Osteocyte (in vitro differentiated cells): ENCODE results near the gene CABLES2. TPM values are rescaled to one million over a fixed set of nuclear protein-coding genes. Genes with fewer than 3 reads are reported as not detected.
A peak's percentile ranks its signal among the peaks of the same experiment; 100 is the strongest.
"Not testable (repeated sequence)": the region's sequence is repeated elsewhere in the genome, so short reads cannot be mapped to it uniquely, and the experiment has no call there.

Experiments
- DNase-seq: peaks from one replicate; pipeline ENCODE4 v3.0.0; 2021; ENCODE audit warnings: mixed read lengths; ENCODE audit not compliant: unreplicated experiment; ENCODE audit errors: extremely low spot score
- H3K27ac Mint-ChIP-seq: one replicate; pipeline ENCODE4 v1.8.0; 2021; ENCODE audit warnings: mild to moderate bottlenecking, mixed read lengths; ENCODE audit not compliant: unreplicated experiment
- H3K27me3 Mint-ChIP-seq: one replicate; pipeline ENCODE4 v1.8.0; 2021; ENCODE audit warnings: mixed read lengths; ENCODE audit not compliant: unreplicated experiment
- H3K36me3 Mint-ChIP-seq: one replicate; pipeline ENCODE4 v1.8.0; 2021; ENCODE audit warnings: mixed read lengths; ENCODE audit not compliant: unreplicated experiment
- H3K4me1 Mint-ChIP-seq: one replicate; pipeline ENCODE4 v1.8.0; 2021; ENCODE audit warnings: mixed read lengths; ENCODE audit not compliant: unreplicated experiment
- H3K4me3 Mint-ChIP-seq: one replicate; pipeline ENCODE4 v1.8.0; 2021; ENCODE audit warnings: mild to moderate bottlenecking, moderate library complexity, mixed read lengths; ENCODE audit not compliant: unreplicated experiment
- H3K9me3 Mint-ChIP-seq: one replicate; pipeline ENCODE4 v1.8.0; 2021; ENCODE audit warnings: mixed read lengths; ENCODE audit not compliant: unreplicated experiment
- total RNA-seq: library from RNA; stranded (reverse); gene quantifications from 2 replicates; pipeline ENCODE4 v1.2.1, GENCODE V29; 2021
- TF ChIP-seq, protein P1 (sequence below): fragments of 200-600 bp; sonication (generic); IDR thresholded peaks from 2 replicates; pipeline ENCODE4 v1.5.0; 2021; ENCODE audit warnings: antibody characterized with exemption, mild to moderate bottlenecking, moderate library complexity

The CABLES2 gene
- total RNA-seq, 1 donor from 2014 or later = 8.8 TPM

DNA sequence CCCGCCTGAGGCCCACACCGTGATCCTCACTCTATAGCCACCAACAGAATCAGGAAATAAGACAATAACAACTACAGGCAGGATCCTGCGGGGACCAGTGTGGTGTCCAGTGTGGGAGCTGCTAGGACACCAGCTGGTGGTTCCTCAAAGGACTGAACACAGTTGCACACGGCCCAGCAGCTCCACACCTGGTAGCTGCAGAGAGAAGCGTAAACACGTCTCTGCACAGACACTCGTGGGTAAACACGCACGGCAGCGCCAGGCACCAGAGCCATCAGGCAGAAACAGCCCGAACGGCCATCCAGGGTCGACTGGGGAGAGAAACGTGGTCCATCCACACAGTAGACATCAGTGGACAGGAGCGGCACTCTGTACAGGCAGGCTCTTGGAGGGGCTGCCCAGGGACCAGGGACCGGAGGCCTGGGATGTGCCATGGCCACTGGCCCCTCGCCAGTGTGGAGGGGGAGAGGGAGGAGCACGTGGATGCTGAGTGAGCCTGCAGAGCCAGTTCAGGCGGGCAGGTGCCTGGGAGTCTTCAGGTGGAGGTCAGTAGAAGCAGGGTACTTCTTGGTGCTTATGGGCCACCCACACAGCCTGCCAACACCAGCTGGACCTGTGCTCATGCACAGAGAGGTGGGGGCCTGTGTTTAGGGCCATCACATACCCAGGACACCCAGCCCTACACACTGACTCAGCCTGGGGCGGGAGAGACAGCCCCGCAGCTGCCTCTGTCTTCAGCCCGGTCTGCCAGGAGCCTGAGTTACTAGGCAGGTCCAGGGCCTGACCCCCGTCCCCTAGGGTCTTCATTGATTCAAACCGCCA is 32.5 kb downstream of the CABLES2 start:
- TF ChIP-seq, protein P1, sequence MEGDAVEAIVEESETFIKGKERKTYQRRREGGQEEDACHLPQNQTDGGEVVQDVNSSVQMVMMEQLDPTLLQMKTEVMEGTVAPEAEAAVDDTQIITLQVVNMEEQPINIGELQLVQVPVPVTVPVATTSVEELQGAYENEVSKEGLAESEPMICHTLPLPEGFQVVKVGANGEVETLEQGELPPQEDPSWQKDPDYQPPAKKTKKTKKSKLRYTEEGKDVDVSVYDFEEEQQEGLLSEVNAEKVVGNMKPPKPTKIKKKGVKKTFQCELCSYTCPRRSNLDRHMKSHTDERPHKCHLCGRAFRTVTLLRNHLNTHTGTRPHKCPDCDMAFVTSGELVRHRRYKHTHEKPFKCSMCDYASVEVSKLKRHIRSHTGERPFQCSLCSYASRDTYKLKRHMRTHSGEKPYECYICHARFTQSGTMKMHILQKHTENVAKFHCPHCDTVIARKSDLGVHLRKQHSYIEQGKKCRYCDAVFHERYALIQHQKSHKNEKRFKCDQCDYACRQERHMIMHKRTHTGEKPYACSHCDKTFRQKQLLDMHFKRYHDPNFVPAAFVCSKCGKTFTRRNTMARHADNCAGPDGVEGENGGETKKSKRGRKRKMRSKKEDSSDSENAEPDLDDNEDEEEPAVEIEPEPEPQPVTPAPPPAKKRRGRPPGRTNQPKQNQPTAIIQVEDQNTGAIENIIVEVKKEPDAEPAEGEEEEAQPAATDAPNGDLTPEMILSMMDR = no peak
- no peaks in the 10 kb centered on the region for H3K27me3 Mint-ChIP-seq
- no peak for DNase-seq
- no peaks in the 10 kb centered on the region for H3K36me3 Mint-ChIP-seq
- H3K4me3 Mint-ChIP-seq = no peak overlapping the region
- H3K4me1 Mint-ChIP-seq = peaks cover 50% of the 10 kb centered on the region
- peak overlapping the region; percentile 54 for H3K27ac Mint-ChIP-seq
- no peaks in the 10 kb centered on the region for H3K9me3 Mint-ChIP-seq

DNA sequence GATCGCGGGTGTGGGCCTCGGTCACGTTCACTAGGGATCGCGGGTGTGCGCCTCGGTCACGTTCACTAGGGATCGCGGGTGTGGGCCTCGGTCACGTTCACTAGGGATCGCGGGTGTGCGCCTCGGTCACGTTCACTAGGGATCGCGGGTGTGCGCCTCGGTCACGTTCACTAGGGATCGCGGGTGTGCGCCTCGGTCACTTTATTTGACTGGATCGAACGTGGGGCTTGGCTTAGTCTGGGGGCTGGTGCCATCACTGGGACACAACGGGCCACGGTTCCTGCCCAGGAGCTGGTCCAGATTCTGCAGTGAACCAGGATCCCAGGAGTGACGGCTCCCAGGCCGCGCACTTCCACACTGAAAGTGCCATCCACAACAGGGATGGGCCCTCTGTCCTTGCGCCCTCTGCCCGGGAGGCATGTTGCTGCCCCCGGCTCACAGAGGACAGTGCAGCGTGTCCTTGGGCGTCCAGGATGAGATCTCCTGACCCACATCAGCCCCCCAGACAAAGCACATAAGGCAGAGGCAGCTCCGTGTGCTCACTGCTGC is 33.4 kb downstream of the CABLES2 start:
- H3K27me3 Mint-ChIP-seq, DNase-seq, H3K4me3 Mint-ChIP-seq, H3K9me3 Mint-ChIP-seq, H3K27ac Mint-ChIP-seq, H3K36me3 Mint-ChIP-seq: not testable (repeated sequence)
- peaks cover 57% of the 10 kb centered on the region for H3K4me1 Mint-ChIP-seq

DNA sequence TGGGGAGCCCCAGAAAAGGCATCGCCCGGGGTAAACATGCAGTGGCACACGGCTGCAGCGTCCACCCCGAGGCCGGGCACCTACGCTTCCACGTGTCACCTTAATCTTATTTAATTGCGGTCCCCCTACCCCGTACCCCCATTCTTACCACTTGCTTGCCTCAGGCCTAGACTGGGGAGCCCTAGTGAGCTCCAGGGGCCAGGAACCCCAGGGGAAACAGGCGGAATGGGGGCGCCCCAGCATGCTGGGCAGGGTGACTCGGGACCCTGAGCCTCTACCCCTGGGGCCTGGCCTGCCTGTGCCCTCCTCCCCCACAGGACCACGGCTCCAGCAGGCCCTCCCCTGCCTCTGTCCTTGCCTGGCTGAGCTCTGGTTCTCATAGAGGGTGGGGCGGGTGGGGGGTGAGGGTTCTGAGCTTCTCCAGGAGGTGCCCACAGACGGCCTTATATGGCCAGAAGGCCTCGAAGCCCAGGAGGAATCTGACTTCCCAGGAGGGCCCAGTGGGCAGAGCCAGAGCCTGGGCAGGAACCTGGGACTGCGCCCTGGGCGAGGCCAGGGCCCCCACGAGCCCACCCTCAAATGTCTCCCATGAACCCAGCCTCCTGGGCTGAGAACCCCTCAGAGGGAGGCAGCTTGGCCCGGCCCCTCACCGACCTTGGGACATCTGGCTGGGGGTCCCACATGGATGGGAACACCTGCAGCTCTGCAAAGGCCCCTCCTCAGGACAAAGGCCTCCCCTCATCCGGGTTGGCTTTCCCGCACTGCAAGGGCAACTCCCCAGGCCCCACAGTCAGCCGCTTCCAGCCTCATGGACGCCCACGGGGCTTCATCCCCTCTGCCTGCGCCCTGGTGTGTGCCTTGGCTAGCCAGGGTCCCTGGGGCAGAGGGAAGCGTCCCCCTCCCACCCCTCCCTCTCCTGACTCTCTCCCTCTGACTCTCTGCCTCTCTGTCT is 34.8 kb downstream of the CABLES2 start:
- Mint-ChIP-seq H3K9me3 (no peaks in the 10 kb centered on the region), H3K4me3 (no peak overlapping the region), H3K27me3 (no peaks in the 10 kb centered on the region), H3K36me3 (no peaks in the 10 kb centered on the region), H3K27ac (no peak overlapping the region), H3K4me1 (peaks cover 61% of the 10 kb centered on the region)
- TF ChIP-seq, protein P1 = no peak
- DNase-seq = no peak

DNA sequence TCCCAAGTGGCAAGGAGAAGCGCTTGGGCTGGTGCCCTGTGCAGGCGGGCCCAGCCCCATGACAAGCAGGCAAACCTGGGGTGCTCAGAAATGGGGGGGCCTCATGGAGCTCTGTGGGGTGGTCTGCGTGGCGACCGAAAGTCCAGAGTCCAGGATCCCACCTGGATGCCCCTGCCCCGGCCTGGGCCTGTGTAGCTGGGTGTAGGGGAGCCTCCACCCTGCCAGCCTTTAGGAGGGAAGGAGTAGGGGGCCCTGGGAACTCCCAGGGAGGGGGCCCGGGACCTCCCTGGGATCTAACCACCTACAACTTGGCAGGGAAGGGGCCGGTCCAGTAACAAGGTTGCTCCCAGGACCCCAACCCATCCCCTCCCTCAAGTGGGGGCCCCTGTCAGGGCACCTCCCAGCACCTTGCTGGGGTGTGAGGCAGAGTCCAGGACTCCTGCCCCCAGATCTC is 35.5 kb downstream of the CABLES2 start:
- Mint-ChIP-seq H3K4me1 (peaks cover 54% of the 10 kb centered on the region), H3K36me3 (no peaks in the 10 kb centered on the region), H3K4me3 (no peak overlapping the region), H3K27ac (no peak overlapping the region), H3K27me3 (no peaks in the 10 kb centered on the region), H3K9me3 (no peaks in the 10 kb centered on the region)
- TF ChIP-seq, protein P1 = no peak
- no peak for DNase-seq

DNA sequence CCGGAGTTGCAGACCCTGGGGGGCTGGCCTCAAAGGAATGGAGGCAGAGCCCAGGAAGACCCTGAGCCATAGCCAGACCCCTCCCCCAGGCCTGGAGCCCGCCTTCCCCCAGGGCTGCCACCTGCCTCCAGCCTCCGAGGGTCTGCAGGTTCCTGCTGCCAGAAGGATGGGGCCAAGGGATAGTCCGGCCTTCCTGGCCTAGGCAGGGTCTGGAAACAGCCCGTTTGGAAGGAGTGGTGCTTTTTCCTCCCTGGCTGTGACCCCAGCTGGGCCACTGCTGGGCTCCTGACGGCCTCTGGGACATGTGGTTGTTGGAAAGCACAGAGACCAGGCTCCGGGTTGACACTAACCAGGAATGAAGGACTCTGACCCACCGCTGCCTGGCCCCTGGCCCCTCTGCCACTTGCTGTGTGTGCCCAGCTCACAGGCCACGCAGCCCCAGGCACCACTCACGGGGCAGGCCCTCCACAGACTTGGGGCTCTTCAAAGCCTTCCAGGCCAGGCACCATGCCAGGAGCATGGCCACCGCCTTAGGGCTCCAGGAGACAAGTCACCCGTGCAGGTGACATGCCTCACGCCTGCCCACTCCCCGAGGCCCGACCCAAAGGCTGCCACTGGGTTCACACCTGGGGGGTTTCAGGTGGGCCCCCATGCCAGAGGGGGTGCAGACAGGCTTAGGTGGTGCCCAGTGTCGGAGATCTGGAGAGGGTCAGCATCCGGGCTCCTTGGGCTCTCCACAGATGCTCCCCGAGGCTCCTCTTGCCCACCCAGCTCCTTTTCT is 36.1 kb downstream of the CABLES2 start:
- H3K36me3 Mint-ChIP-seq = no peaks in the 10 kb centered on the region
- DNase-seq = no peak
- H3K4me1 Mint-ChIP-seq = peaks cover 51% of the 10 kb centered on the region
- no peak overlapping the region for H3K4me3 Mint-ChIP-seq
- no peaks in the 10 kb centered on the region for H3K27me3 Mint-ChIP-seq
- H3K27ac Mint-ChIP-seq = no peak overlapping the region
- TF ChIP-seq, protein P1 = no peak
- no peaks in the 10 kb centered on the region for H3K9me3 Mint-ChIP-seq
